H1 (cell line): ENCODE measurements around the gene NAA60. TPM values are rescaled to one million over a fixed set of nuclear protein-coding genes. Genes with fewer than 3 reads are reported as not detected.

Source experiments
- CHD2 ChIP-seq: IDR thresholded peaks from 2 replicates; pipeline ENCODE4 v1.6.1; 2012; ENCODE audit warnings: low read length, improper control_type of control experiment
- RFX5 ChIP-seq: IDR thresholded peaks from 2 replicates; pipeline ENCODE4 v1.6.1; 2011; ENCODE audit warnings: low read depth, low read length, improper control_type of control experiment, borderline replicate concordance
- polyA plus RNA-seq, 7 experiments: library from polyadenylated mRNA; depleted of rRNA in 3 of 7; stranded (reverse) in 5 of 7; unstranded in 2 of 7; fragments of >200 nt in 5 of 7; fragments of 200-250 nt in 2 of 7; gene quantifications; 1 replicate in 5 of 7; 2 replicates in 1 of 7; 4 replicates in 1 of 7; pipeline versions ENCODE4 v1.2.1 to v1.2.3, GENCODE V29; 2011 to 2013; ENCODE audit warnings: missing spikeins in 2 of 7, mixed read lengths in 2 of 7
- total RNA-seq: library from RNA; stranded (reverse); fragmentation: NEBNext Ultra II Directional; extraction: Animal tissue kit (Norgen Biotek cat#: 25700); gene quantifications from 2 replicates; pipeline ENCODE4 v1.2.1, GENCODE V29; 2021
- TF ChIP-seq, protein P1 (sequence below): IDR thresholded peaks from 2 replicates; pipeline ENCODE4 v1.6.1; 2012; ENCODE audit warnings: inconsistent platforms

NAA60 gene
- total and polyA plus RNA-seq, 2 of the 8 experiments (the other 6 are each of a cell fraction or from before 2014, with no cell fraction given) = 34.1 to 47.6 TPM

GRCh38 chr16:3460585-3460984, 17.1 kb downstream of the NAA60 start (continued):
- TF ChIP-seq, protein P1, sequence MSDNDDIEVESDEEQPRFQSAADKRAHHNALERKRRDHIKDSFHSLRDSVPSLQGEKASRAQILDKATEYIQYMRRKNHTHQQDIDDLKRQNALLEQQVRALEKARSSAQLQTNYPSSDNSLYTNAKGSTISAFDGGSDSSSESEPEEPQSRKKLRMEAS = no peak
- no peak for TF ChIP-seq RFX5
- TF ChIP-seq CHD2 = no peak
